ENCODE measurements around the gene MARK1.

The MARK1 gene

GRCh38 chr1:220692436-220693228, 164.7 kb downstream of the MARK1 start:
- DNase-seq, result no peak

DNA sequence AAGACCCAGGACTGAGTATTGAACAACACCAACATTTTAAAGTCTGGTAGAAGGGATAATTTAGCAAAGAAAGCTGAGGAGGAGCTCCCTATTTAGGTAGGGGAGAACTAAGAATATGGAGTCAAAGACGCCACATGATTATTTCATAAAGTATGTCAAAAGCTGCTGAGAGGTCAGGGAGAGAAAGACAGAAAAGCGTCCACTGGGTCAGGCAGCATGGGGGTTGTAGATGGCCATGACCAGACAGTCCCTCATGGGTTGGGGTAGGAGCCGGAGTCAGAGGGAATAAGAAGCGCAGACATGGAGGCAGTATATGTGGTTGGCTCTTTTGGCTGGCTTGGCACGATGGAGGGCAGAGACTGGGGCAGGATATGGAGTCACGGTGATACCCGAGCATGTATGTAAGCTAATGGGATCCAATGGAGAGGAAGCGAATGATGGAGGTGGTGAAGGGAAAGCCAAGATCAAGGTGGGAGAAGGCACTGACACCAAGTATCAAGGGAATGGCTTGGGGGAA, 167.0 kb downstream of the MARK1 start:
- DNase-seq, result no peak

- no peak for DNase-seq
Observed at GRCh38 chr1:220695426-220695825, 167.5 kb downstream of the MARK1 start.

DNA sequence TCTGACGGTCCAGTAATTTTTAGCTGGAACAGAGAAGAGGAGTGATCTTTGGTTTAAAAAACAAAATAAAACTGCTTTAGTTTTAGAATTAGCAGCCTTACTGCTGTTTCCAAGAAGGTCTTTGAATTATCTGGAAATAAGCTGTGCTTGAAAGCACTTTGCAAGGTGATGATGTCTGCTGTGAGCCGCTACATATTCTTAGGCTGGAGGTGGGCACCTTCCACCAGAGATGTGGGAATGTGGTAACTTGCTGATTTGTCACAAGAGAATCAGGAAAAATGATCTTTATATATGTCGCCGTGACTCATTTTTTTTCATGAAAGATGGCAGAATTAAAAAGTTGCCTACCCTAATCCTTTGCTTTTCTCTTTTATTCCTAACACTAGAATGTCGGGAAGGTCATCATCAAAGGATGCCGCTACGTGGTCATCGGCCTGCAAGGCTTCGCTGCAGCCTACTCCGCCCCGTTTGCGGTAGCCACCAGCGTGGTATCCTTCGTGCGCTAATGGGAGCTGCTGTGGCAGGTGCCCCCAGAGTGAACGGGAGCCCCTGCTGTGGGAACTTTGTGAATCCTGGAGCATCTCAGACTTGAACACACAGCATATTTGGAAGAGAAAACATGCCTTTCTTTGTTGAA, 168.4 kb downstream of the MARK1 start:
- DNase-seq, result no peak

DNA sequence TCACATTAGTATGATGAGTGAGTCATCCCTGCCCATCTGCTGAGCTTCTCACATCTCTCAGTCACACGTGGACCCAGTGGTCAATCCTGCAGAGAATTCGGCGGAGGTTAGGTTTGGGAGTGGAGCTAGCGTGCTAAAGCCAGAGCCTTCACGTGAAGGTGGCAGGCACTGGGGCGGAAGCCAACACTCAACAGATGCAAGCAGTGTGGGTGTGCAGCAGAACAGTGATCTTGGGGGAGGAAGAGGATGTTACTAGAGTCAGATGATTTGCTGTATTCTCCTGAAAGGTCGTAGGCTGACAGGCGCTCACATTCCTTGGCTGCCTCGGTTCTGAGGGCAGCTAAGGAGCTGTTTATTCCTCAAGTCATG, 168.9 kb downstream of the MARK1 start:
- DNase-seq, result no peak

DNA sequence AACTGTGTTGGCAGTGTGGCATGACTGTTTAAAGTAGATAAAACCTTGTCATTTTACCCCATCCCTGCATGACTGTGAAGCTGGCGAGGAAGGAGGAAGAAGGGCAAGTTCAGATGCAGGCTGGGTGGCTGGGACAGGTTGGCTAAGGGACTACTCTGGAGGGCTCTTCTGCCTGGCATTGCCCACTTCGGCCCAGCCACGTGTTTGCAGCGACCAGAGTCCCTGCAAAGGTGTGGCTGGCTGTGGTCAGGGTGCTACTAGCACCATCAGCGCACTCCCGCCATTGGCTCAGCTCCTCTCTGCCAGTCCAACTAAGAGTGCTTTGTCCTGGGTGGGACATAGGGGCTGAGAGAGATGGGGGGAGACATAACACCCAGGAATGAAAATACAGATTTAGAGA, 169.4 kb downstream of the MARK1 start:
- no peak for DNase-seq

GRCh38 chr1:220698607-220699016, 170.7 kb downstream of the MARK1 start:
- no peak for DNase-seq

GRCh38 chr1:220699044-220699443, 171.1 kb downstream of the MARK1 start:
- no peak for DNase-seq

DNA sequence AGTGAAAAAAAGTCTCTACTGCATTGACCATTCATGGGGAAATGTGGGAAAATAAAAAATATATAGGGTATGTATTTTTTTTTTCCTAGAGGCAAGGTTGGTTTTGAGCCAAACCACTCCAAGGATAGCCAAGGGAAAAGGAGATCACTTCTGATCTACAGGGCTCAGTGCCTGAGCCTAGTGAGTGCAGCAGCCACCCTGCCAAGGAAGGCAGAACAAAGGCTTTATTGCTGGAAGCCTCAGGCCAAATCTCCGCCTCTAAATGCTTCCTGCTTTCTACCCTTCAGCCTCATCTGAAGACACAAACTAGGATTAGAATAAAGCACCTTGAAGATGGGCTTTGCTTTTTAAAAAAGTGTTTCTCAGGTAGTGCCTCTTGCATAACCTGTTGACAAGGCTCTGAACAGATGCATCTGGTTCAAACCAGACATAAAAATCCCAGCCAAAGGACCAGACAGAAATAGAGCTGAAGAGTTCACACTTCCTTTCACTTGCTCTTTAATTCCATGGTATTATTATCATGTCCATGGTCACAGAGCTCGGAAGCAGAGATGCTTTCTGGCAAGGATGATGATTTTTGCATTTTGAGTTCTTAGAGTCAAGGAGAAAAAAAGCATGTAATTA, 172.7 kb downstream of the MARK1 start:
- DNase-seq, result no peak

- DNase-seq, result no peak
Observed at GRCh38 chr1:220701974-220702373, 174.0 kb downstream of the MARK1 start.

GRCh38 chr1:220702733-220703270, 174.9 kb downstream of the MARK1 start:
- no peak for DNase-seq

- DNase-seq, result no peak
Observed at GRCh38 chr1:220703305-220703704, 175.4 kb downstream of the MARK1 start.

GRCh38 chr1:220705782-220706181, 177.8 kb downstream of the MARK1 start:
- DNase-seq, result no peak

- DNase-seq, result no peak
Observed at GRCh38 chr1:220706480-220706879, 178.5 kb downstream of the MARK1 start.

DNA sequence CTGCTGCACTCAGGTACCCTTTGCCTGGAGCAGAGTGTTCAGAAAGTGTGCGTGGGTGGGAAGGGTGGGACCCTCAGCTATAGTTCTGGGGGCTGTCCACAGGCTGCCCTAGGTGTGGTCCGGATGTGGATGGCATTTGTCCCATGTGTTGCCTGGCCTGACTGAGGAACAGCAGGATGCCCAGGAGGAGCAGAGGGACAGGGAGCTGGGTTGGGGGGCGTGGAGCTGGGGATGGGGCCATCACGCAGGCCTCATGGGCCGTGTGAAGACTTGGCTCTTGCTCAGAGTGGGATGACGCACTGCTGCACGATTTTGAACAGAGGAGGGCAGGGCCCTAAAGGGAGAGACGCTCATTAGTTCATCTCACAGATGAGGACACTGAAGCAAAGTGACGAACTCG, 179.2 kb downstream of the MARK1 start:
- no peak for DNase-seq

- DNase-seq, result no peak
Observed at GRCh38 chr1:220708244-220708643, 180.3 kb downstream of the MARK1 start.

DNA sequence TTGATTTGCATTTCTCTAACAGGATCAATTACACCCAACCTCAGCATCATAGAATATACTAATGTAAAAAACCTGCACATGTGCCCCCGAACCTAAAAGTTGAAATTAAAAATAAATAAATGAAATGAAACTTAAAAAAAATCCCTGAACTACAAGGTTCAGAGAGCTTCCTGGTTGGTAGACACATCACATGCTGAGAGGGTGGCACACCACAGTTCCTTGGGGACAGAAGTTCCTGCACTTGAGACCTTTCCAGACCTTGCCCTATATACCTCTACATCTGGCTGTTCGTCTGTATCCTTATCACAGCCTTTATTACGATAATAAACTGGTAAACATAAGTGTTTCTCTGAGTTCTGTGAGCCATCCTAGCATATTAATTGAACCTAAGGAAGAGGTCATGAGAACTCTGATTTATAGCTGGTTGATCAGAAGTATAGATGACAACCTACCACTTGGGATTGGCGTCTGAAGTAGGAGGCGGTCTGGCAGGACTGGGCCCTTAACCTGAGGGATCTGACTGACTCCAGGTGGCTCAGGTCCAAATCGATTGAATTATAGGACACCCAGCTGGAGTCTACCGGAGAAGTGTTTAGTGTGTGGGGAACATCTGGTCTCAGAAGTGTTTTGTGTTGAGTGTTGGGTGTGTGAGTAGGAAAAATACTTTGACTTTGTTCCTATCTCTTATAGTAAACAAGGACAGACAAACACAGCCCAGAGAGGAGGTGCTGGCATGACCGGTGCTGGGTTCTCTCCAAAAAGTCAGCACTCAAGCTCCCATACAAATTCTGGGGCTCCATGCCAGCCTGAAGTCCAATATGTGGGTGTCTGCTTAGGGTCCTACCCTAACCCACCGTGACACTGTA, 181.2 kb downstream of the MARK1 start:
- no peak for DNase-seq

DNA sequence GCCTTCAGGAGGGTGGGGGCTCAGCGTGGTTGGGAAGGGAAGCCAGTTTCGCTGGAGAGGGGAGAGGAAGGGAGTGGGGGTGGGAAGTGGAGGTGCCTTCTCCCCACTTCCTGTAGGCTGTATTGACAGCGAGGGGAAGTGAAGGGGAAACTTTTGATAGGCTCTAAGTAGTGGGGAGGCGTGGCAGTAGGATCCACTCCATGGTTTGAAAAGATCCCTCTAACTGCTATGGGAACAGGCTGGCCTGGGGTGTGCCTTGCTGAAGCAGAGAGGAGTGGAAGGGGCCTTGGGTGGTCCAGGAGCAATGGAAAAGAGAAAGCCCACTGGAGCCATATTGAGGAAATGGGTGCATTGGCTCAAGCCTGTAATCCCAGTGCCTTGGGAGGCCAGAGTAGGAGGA, 182.4 kb downstream of the MARK1 start:
- no peak for DNase-seq

- DNase-seq, result no peak
Observed at GRCh38 chr1:220711056-220711809, 183.3 kb downstream of the MARK1 start.
